PFSK-1 (cell line): ENCODE data around the gene HOXA5.

Experiments used
- FOXP2 ChIP-seq: optimal IDR thresholded peaks from 2 replicates; pipeline ENCODE3; 2011; ENCODE audit warnings: borderline replicate concordance, control low read depth, inconsistent platforms; ENCODE audit not compliant: insufficient read depth; ENCODE audit errors: extremely low read length, extremely low read depth
- POLR2AphosphoS5 ChIP-seq: IDR thresholded peaks from 2 replicates; pipeline ENCODE4 v1.6.1; 2012; ENCODE audit warnings: low read depth, mild to moderate bottlenecking, control low read depth, low read length, moderate library complexity
- SIN3A ChIP-seq: IDR thresholded peaks from 2 replicates; pipeline ENCODE4 v1.6.1; 2012; ENCODE audit warnings: mild to moderate bottlenecking, low read length, moderate library complexity, borderline replicate concordance; ENCODE audit not compliant: insufficient read depth
- TAF1 ChIP-seq: IDR thresholded peaks from 2 replicates; pipeline ENCODE4 v1.6.1; 2012; ENCODE audit warnings: low read length, control low read depth, borderline replicate concordance; ENCODE audit not compliant: insufficient read depth
- TF ChIP-seq, protein P1 (sequence below), 2 experiments: IDR thresholded peaks; 2 replicates each; pipeline versions ENCODE4 v1.6.1 to v1.8.0; 2011 to 2012; ENCODE audit warnings: low read depth in 2 of 2, low read length in 2 of 2, control low read depth in 1 of 2, inconsistent platforms in 1 of 2, mild to moderate bottlenecking in 1 of 2, moderate library complexity in 1 of 2; ENCODE audit not compliant: insufficient read depth in 1 of 2

Gene HOXA5

DNA sequence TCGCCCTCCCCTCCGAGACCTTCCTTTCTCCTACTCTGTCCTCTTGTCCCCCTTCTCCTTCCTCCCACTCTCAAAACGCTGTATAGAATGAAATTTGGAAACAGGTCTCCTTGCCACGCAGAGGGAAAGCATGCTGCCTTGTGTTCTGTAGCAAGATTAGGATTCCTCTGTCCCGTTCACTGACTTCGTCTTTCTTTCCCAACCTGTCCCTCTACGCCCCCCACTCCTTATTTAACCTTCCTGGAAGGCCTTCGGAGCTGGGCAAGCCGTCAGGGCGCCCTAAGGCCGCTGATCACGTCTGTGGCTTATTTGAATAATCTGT is 20.5 kb upstream of the HOXA5 start:
- TF ChIP-seq, protein P1, sequence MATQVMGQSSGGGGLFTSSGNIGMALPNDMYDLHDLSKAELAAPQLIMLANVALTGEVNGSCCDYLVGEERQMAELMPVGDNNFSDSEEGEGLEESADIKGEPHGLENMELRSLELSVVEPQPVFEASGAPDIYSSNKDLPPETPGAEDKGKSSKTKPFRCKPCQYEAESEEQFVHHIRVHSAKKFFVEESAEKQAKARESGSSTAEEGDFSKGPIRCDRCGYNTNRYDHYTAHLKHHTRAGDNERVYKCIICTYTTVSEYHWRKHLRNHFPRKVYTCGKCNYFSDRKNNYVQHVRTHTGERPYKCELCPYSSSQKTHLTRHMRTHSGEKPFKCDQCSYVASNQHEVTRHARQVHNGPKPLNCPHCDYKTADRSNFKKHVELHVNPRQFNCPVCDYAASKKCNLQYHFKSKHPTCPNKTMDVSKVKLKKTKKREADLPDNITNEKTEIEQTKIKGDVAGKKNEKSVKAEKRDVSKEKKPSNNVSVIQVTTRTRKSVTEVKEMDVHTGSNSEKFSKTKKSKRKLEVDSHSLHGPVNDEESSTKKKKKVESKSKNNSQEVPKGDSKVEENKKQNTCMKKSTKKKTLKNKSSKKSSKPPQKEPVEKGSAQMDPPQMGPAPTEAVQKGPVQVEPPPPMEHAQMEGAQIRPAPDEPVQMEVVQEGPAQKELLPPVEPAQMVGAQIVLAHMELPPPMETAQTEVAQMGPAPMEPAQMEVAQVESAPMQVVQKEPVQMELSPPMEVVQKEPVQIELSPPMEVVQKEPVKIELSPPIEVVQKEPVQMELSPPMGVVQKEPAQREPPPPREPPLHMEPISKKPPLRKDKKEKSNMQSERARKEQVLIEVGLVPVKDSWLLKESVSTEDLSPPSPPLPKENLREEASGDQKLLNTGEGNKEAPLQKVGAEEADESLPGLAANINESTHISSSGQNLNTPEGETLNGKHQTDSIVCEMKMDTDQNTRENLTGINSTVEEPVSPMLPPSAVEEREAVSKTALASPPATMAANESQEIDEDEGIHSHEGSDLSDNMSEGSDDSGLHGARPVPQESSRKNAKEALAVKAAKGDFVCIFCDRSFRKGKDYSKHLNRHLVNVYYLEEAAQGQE (IDR thresholded peaks at IDR 0.05; ENCODE audit: insufficient read depth in 1 of 2, low read depth in 2 of 2, low read length in 2 of 2), result no peak
- TF ChIP-seq FOXP2 (no peak), POLR2AphosphoS5 (no peak), SIN3A (no peak), TAF1 (no peak)

DNA sequence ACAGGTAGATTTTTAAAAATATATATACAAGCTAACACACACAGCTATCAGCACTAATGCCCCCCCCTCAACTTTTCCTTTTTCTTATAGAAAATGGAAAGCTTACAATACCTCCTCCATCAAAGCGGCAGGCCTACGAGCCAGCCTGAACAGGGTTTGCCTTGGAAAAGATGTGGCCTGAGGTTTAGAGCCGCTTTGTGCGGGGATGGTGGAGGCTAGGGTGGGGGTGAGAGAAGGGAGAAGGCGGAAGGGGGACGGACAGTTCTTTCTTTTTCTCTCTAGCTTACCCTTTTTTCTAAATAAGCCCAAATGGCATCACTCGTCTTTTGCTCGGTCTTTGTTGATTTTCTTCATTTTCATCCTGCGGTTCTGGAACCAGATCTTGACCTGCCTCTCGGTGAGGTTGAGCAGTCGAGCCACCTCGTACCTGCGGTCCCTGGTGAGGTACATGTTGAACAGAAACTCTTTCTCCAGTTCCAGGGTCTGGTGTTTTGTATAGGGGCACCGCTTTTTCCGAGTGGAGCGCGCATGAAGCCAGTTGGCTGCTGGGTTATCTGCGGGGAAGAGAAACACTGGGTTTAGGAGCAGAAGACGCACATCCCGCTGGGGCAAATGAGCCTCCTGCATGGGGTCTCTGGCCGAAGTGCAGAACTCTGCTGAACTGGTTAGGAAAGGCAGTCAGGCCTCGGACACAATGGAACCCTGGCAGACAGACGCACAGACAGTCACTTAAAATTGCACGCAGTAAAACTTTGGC is 20.0 kb upstream of the HOXA5 start:
- TF ChIP-seq, protein P1 (IDR thresholded peaks at IDR 0.05; ENCODE audit: insufficient read depth in 1 of 2, low read depth in 2 of 2, low read length in 2 of 2), result no peak
- no peak for TF ChIP-seq POLR2AphosphoS5
- TF ChIP-seq FOXP2, result no peak

DNA sequence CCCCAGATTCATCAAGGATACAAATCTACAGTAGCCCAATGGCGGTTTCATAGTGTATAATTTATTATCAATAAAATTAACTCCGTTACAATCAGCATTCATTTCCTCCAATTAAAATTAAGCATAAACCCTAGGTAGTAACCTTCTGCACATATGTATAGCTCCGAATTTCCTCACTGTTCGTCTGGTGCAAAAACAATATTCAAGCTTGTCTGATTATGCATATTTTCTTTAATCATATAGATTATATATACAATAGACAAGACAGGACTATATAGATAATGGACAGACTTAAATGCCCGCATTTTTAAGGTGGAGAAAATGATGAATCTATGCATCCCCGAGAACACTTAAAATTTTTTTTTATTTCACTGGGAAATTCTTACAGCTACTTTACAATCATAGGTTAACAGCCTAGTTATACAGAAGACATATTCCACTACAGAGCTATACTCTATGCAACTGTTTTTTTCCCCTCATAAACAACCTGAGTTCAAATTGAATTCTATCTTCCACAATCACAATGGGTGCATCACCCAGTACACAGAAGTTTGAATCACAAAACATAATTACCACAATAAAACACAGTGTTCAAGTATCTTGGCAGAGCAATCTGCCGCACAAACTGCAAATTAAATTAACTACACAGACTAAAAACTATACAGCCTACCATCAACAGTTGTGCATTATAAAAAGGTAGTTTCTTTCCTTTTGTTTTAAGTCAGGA is 19.2 kb upstream of the HOXA5 start:
- TF ChIP-seq, protein P1 (IDR thresholded peaks at IDR 0.05; ENCODE audit: insufficient read depth in 1 of 2, low read depth in 2 of 2, low read length in 2 of 2), result no peak
- TF ChIP-seq FOXP2, result no peak
- no peak for TF ChIP-seq TAF1
- TF ChIP-seq POLR2AphosphoS5, result no peak

DNA sequence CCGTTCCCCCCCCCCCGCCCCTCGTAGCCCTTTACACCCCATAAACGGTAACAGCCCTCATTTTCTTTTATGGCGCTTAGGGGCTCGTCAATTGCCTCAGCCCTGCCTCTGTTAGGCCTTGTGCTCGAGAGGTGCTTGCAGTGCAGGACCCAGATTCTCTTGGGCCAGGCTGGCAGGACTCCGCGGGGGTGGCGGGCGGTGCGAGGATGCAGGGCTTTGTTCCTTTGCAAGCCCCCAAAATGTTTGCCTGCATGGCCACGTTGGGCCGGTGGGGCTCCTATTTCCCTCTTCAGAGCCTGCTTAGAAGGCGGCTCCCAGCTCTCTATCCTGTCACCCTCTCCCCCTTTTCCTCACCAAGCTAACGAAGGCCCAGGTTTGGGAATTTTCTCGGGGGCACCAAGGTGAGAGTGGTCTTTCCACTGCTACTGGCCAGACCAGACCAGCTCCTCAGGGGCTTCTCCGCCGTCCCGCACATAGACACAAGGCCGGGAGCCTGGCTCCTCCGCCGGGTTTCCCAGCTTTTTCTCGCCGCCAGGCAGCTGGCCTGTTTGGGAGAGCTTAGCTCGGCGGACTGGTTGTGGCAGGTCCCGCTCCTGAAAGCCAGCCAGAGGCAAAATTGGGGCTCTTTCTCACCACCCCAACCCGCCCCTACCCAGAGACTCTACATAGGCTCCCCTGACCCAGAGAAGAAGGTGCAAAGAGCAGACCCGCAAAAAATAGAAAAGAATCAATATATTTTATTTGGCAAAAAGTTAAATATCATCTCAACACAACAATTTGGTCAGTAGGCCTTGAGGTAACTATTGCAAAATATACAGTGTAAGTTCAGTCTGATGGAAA is 18.5 kb upstream of the HOXA5 start:
- TF ChIP-seq, protein P1 (IDR thresholded peaks at IDR 0.05; ENCODE audit: insufficient read depth in 1 of 2, low read depth in 2 of 2, low read length in 2 of 2), result no peak
- no peak for TF ChIP-seq POLR2AphosphoS5

DNA sequence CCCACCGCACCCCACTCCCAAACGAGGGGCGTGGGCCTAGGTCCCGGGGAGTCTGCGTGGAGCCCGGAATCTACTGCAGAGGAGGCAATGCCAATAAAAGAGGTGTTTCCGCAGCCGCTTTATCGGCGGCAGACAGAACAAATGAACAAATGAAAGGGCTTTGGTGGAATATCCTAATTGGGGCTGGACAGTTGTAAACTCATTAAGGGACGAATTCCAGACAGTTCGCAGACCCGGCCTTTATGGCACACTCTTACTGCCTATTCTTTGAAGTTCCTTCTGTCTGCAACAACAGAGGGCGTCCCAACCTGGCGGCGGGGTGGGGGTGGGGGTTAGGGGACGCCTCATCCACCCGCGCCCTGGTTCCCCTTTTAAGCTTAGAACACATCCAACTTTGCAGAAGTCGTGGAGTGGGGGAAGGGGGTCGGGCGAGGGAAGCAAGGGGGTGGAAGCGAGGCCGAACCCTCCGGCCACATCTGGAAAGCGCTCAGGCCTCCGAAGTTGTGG is 17.8 kb upstream of the HOXA5 start:
- TF ChIP-seq, protein P1 (IDR thresholded peaks at IDR 0.05; ENCODE audit: insufficient read depth in 1 of 2, low read depth in 2 of 2, low read length in 2 of 2), result no peak
- TF ChIP-seq POLR2AphosphoS5, result no peak
- no peak for TF ChIP-seq FOXP2
- TF ChIP-seq SIN3A, result no peak
- no peak for TF ChIP-seq TAF1
